ENCODE measurements around the gene MRPL2. TPM values are rescaled to one million over a fixed set of nuclear protein-coding genes. Genes with fewer than 3 reads are reported as not detected.

Gene MRPL2
- total and polyA plus RNA-seq, 2 of the 8 experiments (the other 6 are each of a cell fraction or from before 2014, with no cell fraction given): 58.7 to 99.9 TPM

DNA sequence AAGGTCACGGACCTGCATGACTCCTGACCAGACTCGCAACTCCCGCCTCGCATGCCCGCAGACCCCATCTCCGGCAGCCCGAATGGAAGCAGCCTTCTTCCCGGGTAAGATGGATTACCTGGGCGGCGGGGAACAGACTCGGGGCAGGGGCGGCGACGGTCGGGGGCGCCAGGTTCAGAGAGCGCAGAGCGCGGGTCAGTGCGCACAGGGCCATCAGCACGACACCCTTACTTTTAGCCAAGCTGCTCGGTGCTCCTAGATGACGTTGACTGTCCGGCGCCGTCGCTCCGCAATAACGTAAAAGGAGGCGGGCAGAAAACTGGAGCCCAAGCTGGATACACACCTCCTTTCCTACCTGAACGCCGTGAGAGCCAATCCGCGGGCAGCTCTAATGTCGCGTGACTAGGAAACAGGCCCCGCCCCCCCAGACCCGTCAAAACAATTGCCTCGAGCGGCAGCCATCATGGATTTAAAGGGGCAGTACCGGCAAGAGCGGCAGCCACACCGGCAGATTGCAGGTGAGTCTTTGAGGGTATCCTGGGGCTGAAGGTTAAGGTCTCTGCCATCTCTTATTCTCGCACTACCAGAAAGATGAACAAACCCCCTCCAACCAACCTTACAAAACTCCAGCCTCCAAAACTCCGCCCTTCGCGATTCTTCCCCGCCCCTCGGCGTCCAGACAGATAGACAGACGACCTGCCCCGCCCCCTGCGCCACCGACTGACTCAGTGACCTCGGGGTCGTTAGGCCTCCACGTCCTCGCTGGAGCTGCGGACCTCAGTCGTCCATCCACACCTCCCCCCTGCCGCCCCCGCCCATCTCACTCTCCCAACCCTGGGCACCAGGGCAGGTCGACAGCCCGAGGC lies at the start of gene MRPL2, which contains the start of gene KLC4 (continued):
- peak; percentile 89 for TF ChIP-seq TBP (IDR thresholded peaks at IDR 0.05; ENCODE audit: low read depth, low read length)
- peak; percentile 82 to 86; a peak in 2 of 4 replicates for TF ChIP-seq SIN3A (conservative IDR thresholded peaks at IDR 0.05 in 1 of 2, IDR thresholded peaks at IDR 0.05 in 1 of 2; ENCODE audit: low read depth in 1 of 2, low read length in 2 of 2)
- peak; percentile 97 for TF ChIP-seq PHF8 (conservative IDR thresholded peaks at IDR 0.05; ENCODE audit: low read depth, low read length)
- TF ChIP-seq, protein P1, sequence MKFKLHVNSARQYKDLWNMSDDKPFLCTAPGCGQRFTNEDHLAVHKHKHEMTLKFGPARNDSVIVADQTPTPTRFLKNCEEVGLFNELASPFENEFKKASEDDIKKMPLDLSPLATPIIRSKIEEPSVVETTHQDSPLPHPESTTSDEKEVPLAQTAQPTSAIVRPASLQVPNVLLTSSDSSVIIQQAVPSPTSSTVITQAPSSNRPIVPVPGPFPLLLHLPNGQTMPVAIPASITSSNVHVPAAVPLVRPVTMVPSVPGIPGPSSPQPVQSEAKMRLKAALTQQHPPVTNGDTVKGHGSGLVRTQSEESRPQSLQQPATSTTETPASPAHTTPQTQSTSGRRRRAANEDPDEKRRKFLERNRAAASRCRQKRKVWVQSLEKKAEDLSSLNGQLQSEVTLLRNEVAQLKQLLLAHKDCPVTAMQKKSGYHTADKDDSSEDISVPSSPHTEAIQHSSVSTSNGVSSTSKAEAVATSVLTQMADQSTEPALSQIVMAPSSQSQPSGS (IDR thresholded peaks at IDR 0.05; ENCODE audit: low read length): no peak
- TF ChIP-seq SIX5 (IDR thresholded peaks at IDR 0.05; ENCODE audit: low read depth, low read length): no peak
- TF ChIP-seq EGR1 (IDR thresholded peaks at IDR 0.05; ENCODE audit: borderline replicate concordance, low read depth, low read length): no peak
- no peak for TF ChIP-seq NANOG (IDR thresholded peaks at IDR 0.05; ENCODE audit: insufficient read depth, low read depth, low read length, poor library complexity, severe bottlenecking)
- TF ChIP-seq CHD2 (IDR thresholded peaks at IDR 0.05; ENCODE audit: low read length): peak; percentile 63
- peak; percentile 77 for TF ChIP-seq ASH2L (IDR thresholded peaks at IDR 0.05; ENCODE audit: low read length)
- TF ChIP-seq NRF1 (IDR thresholded peaks at IDR 0.05; ENCODE audit: low read depth, low read length): no peak
- no peak for TF ChIP-seq CHD1 (IDR thresholded peaks at IDR 0.05; ENCODE audit: low read depth, low read length)
- no peak for TF ChIP-seq GTF2F1 (IDR thresholded peaks at IDR 0.05; ENCODE audit: borderline replicate concordance, low read depth, low read length)
- TF ChIP-seq SUZ12 (IDR thresholded peaks at IDR 0.05; ENCODE audit: low read length): no peak
- TF ChIP-seq POLR2A (IDR thresholded peaks at IDR 0.05; ENCODE audit: control extremely low read depth in 1 of 2, low read depth in 2 of 2, low read length in 2 of 2): peak in 1 of 2 experiments; percentile 98; a peak in 2 of 3 replicates
- TF ChIP-seq GABPA (IDR thresholded peaks at IDR 0.05; ENCODE audit: borderline replicate concordance, insufficient read depth, low read length): no peak
- peak; percentile 100 for TF ChIP-seq KDM4A (IDR thresholded peaks at IDR 0.05; ENCODE audit: low read depth, low read length, severe bottlenecking)
- no peak for TF ChIP-seq RXRA (IDR thresholded peaks at IDR 0.05; ENCODE audit: insufficient read depth, low read depth, low read length)
- peak; percentile 98 for TF ChIP-seq YY1 (IDR thresholded peaks at IDR 0.05; ENCODE audit: low read depth, low read length)
- TF ChIP-seq TCF12 (IDR thresholded peaks at IDR 0.05; ENCODE audit: low read depth, low read length): no peak
- TF ChIP-seq, protein P2, sequence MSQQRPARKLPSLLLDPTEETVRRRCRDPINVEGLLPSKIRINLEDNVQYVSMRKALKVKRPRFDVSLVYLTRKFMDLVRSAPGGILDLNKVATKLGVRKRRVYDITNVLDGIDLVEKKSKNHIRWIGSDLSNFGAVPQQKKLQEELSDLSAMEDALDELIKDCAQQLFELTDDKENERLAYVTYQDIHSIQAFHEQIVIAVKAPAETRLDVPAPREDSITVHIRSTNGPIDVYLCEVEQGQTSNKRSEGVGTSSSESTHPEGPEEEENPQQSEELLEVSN (IDR thresholded peaks at IDR 0.05): no peak
- TF ChIP-seq RAD21 (IDR thresholded peaks at IDR 0.05 in 1 of 2, conservative IDR thresholded peaks at IDR 0.05 in 1 of 2; ENCODE audit: low read depth in 2 of 2, low read length in 2 of 2): 0 out of 4 replicates have a peak, but pooled peaks of 1 of the 2 experiments have one; percentile 8
